Activated CD4-positive, alpha-beta T cell treated with anti-CD3 and anti-CD28 coated beads for 24 hours (primary cell): ENCODE results near the gene PLEKHG7.

ENCODE experiments used
- DNase-seq, 2 donors: peaks; one replicate each; pipeline ENCODE4 v3.0.0-alpha.2; 2020; ENCODE audit warnings: low read depth in 2 of 2

Gene PLEKHG7

DNA sequence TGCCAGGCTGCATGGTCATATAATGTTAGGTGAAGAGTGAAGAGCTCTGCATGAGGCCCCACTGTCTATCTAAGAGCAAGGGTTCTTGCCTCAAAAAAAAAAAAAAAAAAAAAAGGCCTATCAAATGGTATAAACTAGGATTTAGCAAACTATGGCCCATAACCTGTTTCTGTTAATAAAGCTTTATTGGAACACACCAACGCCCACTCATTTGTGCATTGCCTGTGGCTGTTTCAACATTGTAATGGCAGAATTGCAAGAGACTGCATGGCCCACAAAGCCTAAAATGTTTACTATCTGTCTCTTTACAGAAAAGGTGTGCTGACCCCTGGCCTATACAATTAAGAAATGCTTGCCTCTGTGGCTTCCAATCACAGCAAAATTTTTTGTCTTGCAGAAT, 12.8 kb downstream of the PLEKHG7 start:
- no peak for DNase-seq

DNA sequence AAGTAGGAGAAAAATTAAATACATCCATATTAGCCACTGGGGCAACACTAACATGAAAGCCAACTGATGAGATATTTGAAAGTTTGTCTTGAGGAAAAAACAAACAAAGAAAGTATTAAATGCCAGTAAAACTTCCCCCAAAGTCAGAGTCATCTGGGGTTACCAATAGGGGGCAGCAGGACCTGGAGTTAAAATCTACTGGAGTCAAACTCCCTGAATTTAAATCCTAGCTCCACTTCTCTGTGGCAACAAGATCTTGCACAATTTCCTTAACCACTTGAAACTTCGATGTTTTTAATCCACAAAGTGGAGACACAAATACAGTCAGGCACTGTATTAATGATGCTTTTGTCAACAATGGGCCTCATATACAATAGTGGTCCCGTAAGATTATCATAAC, 14.4 kb downstream of the PLEKHG7 start:
- no peak for DNase-seq

DNA sequence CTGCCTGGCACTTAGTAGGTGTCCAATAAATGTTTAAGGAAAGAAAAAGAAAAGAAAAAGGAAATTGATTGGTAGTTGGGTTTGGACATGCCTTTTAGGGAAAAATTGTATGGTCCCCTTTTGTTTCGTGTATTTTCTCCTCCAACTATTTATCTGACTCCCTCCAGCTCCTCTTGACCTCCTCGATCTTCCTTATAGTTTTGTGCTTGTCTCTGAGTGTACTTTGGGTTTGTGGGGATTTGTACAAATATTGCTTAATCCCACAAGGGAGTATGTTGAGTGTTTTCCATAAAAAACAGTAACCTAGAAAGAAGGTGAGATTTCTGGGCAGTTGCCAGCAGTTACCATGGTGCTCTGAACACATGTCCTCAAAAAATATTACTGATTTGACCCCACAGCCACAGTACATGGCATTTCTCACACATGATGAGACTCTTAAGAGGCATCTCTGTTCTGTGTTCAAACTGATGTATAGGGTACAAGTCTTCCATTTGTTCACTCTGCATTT, 15.7 kb downstream of the PLEKHG7 start:
- no peak for DNase-seq

DNA sequence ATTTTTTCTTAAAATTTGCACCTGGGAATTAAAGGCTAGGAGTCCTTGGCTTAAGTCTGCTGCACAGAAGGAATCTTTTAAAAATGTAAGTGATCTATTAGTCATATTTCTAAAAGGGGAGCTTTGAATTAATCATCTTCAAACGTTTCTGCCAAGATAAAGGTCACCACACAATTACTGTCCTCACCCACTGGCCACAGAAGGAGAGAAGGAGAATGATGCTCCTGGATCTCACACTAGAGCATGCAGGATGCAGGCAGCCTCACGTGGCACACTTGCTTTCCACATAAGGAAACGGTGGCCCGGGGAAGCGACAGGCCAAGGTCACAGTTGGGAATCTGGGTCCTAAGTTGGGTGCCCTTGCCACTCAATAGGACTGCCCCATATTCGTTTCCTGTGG, 16.9 kb downstream of the PLEKHG7 start:
- DNase-seq = no peak

DNA sequence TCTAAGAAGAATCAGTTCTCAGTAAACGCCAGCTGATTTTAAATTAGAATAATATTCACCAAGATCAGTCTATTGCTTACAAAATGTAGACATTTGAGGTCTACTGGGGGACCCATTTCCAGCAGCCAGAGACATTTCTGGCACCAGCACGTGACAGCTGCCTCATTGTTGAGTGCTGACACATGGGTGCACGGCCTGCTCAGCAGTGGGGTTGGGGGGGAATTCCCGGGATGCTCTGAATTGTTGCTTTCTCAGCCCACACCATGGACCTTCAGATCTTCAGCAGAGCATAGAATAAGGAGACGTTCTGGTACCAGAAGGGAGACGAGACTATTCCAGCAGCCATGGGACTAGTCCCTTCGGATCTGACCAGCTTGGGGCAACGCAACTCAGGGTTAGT, 18.3 kb downstream of the PLEKHG7 start:
- no peak for DNase-seq

DNA sequence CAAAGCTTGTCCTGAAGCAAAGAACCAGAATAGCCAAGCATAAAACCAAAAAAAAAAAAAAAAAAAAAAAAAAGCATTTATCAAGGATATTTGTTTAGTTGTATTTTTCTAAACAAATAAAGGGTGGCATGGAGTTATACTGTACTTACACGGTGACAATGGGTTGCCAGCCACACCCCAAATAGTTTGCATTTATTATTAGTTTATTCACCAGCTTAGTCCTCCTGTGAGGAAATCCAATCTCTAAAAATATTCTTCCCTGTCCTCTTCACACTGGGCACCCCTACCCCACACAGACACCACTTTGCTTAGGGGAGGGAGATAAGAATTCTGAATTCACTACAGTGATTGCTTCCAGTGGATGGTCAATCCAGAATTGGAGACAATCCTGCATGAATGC, 18.9 kb downstream of the PLEKHG7 start:
- no peak for DNase-seq

DNA sequence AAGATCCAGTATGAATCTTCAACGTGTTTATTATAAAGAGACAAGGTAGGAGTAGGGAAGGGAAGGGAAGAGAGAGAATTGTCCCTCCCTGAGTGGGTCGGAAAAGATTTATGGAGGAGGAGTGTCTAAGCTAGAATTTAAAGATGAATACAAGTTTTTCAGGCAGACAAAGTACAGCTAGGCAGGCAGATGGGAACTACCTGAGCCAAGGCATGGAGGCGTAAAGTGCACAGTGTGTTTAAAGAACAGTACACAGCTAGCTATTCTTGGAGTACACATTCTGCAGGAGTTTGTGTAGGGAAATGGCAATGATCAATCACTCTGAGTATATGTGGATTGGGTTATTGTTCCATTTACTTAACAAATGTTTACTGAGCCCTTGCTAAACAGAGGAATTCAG, 20.1 kb downstream of the PLEKHG7 start:
- DNase-seq = no peak

DNA sequence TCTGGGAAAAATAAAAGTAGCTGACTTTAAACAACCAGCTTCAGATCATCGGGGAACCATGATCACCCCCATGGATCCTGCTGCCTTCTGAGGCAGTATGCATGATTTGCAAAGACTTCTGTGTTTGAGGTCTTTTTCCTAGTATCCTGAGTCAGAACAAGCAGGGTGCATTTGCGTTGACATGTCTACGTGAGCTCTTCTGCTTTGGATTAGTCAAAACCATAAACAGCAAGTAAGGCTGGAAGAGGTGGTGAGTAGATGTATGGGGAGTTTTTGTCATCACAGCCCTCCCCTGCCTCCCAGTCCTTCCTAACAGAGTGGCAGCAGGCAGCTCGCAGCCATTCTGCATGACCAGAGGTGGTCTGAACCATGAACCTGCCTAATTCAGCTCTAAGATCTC, 24.1 kb downstream of the PLEKHG7 start:
- no peak for DNase-seq

DNA sequence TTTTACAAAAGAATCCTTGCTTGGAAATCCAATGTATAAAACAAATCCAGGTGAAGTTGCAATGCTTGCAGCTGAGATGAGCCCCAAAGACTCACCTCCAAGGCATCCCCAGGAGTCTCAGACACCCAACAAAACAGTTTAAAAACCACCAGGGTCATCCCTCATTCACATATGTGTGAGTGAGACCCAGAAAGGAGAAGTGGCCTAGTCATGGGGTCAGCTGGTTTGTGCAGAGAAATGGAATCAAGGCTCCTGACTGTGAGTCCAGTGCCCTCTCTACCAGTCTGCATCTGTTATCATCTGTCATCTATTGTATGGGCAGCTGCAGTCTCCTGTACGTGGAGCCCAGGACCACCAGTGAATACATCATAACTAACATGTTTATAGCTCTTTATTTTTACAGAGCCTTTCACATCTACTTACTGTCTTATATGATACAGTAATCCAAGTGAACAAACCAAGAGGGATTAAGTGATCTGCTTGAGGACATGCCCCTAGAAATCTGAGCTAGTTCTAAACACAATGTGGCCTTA, 27.1 kb downstream of the PLEKHG7 start:
- no peak for DNase-seq

DNA sequence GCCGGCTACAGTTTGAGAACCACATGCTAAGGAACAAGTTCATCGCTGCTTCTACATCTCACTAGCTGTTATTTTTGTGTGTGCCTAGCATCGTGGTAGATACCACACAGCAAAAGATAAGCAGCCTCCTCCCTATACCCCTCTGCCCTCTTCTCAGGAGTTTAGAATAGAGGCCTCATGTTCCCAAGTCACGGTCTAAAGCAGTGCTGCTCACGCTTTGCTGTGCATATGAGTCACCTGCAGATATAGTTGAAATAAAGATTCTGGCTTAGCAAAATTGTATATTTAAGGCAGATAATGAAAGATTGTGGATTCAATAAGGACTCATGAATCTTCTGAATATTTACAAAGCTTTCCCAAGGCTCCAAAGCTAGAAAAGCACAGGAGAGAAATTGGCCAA, 28.0 kb downstream of the PLEKHG7 start:
- no peak for DNase-seq

DNA sequence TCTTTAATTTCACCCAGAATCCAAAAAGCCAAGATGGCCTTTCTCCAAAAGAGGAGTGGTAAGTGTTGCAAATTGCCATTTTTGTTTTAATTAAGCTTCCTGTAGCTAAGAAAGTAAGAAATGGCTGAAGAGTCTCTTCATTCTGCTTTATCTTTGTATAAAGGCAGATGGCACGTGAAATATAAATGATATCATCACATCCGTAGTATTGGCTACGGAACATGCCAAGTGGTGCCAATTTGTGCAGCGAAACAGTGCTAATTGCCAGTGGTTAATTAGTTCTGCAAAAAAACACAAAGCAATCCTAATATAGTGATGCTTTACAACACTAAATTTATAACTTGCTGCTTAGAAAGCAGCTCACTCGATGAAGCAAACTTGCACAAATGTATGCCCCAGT, 29.4 kb downstream of the PLEKHG7 start:
- DNase-seq = no peak

DNA sequence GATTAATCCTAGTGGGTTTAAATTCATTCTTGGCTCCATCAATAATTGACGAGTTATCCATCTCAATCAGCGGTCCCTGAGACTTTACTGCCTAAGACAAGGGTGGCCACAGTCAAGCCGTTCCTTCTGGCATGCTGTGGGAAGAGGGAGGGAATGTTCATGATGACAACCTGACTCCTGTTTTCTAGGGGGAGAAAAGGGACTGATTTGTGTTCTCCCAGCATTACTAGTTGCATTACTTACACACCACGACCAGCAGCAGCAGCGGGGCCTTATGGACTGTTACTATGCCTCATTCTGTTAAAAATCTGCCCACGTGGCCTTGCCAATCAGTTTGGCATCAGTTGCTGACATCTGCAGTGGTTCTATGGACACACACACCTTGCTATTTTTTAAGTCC, 29.9 kb downstream of the PLEKHG7 start:
- DNase-seq = no peak

DNA sequence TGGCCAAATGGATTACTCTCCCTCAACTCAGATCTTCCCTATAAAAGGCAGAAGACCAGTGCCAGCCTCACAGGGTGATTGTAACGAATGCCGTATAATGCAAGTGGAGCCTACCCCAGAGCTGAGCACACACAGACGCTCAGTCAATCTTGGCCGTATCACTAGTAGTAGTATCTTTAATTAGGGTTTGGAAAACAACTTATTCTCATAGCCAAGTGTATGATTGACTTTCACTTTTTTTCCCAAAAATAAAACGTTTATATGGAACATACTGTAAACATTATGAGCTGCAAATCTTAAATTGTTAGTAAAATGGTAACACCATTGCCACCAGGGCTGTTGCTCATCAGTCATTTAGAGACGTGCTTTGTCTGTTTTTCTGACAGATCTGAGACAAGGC, 30.4 kb downstream of the PLEKHG7 start:
- DNase-seq = no peak

DNA sequence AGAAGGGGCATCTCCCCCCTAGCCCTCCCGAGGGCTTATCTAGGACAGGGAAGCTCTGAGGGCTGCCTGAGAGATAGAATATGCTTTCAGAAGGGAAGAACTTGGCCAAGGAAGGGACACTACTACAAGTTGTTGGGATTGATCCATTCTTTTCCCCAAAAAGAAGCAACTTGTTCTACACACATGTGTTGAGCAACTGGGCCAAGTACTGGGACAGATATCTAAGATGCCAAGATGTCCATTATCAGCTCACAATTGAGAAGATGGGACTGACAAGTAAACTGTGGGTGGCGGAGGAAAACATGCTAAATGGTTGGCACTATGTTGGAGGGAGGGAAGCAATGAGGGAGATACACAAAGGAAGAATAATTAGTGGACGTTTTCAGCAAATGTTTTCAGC, 30.9 kb downstream of the PLEKHG7 start:
- DNase-seq = no peak

DNA sequence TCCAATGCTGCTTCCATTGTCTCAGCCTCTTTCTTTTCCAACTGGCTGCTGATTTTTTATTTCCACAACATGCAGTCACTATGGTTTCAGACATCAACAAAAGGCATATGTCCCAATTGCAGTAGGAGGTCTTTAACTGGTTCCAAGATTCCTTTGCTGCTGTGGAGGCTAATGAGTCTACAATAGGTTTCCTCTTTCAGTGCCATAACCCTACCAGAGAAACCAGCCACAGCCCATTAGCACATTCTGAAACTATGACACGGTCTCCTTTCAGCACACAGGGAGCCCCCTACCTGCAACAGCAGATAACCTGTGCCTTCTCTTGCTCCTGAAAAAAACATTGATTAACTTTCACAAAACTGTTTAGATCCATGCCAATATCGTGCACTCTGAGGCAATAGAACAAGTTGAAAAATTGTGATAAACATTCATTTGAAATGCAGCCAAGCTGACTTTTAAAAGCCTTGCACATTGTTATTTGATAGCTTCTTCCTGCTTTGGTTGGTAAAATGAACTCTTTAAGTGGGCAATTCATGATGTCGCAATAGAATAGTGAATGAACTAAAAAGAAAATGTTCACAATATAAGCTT, 32.4 kb downstream of the PLEKHG7 start:
- DNase-seq = no peak

DNA sequence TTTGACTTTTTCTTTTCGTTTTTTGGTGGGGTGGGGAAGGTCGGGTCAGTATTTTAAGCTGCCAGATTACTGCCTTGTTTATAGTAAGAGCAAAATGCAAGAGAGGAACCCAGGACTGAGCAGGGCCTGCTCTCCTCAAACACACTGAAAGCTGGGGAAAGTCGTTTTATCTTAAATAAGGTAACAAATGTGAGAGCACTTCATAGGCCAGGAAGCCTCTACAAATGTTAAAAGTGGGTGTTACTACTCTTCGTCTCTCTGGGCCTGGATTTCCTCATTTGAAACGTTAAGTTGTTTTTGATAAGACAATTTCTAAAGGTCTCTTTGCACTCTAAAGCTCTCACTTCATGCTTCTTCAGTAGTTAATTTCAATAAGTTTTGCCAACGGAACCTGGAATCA, 33.8 kb downstream of the PLEKHG7 start:
- no peak for DNase-seq

DNA sequence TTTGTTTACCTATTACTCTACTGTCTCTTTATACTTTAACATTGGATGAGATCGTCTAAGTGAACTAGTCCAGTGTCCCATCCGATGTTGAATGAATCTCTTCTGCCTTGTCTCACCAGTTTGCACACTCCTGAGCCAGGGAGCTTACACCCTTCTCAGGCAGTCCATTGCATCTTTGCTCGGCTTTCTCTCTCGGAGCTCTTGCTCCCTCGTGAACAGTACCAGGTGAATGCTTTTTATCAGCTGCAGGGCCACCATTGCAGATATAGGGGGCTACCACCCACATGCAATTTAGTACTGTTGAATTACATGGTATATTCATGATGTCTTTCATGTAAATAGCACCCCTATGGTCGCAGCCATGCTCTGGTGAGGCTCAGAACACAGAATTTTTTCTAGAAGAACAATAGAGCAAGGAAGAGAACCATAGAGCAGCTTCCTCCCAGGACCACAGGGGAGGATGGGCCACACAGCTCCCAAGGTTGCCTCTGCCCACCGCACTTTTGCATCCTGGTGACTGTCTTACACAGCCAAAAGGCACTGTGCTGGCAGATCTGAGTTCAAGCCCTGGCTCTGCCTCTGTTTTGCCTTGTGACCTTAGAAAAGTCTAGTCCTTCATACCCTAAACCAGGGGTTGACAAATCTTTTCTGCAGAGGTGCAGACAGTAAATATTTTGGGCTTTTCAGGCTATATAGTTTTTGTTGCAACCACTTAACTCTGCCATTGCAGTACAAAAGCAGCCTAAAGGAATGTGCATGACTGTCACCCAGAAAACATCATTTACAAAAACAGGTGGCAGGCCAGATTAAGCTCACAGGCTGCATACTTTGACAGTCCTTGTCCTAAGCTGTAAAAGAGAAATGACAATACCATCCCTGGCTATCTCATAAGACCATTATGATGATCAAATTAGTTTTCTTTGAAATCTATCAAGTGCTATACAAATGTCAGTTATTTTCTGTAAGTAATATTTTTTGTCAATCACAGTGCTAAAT, 35.4 kb downstream of the PLEKHG7 start:
- DNase-seq = no peak

DNA sequence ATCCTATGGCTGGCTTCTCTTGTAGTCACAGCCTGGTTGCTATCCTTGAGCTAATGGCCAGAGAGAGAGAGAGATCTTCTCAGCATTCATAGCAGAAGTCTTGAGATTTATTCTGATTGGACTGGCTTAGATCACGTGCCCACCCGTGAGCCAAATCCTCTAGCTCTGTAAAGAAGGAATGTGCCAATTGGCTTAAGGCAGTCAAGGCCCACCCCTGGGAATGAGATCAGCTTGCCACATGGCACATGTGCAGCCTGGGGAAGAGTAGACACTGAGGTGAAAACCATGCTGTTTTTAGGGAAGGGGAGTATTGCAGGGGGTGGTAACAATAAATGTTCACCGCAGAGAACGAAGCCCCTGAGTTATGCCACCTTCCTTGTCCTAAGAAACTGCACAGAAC, 36.3 kb downstream of the PLEKHG7 start:
- no peak for DNase-seq

DNA sequence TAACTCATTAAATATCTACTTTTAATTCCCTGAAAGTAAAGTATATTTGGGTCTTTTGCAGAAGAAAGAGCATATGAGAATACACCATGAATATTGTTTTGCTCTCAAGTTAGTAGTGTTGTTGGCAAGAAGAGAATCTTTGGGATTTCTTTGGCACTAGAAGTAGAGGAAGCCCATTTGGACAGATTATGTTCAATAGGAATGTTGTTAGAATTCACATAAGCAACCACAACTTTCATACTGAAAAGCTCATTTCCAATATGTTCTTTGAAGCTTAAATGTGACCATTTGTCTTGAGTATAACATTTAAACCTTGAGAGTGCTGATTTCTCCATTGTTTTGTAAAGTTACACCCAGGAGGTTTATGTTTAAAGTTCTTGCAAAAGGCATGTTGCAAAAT, 37.6 kb downstream of the PLEKHG7 start:
- DNase-seq = no peak

DNA sequence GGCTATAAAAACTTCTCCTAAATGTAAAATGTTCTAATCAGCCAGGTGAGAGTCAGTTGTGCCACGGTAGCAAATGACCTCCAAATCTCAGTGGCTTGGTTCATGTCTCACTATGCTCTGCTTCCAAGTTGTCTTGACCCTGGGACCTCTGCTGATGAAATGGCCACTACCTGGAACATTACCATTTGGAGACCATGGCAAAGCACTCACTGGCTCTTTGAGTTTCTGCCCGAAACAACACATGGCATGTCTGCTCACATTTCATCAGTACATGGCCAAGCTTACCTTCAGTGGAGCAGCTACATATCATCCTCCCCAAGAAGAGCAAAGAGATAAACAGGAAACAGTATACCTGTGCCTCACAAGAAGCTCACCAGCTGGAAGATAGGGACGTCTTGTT, 40.2 kb downstream of the PLEKHG7 start:
- DNase-seq = no peak

DNA sequence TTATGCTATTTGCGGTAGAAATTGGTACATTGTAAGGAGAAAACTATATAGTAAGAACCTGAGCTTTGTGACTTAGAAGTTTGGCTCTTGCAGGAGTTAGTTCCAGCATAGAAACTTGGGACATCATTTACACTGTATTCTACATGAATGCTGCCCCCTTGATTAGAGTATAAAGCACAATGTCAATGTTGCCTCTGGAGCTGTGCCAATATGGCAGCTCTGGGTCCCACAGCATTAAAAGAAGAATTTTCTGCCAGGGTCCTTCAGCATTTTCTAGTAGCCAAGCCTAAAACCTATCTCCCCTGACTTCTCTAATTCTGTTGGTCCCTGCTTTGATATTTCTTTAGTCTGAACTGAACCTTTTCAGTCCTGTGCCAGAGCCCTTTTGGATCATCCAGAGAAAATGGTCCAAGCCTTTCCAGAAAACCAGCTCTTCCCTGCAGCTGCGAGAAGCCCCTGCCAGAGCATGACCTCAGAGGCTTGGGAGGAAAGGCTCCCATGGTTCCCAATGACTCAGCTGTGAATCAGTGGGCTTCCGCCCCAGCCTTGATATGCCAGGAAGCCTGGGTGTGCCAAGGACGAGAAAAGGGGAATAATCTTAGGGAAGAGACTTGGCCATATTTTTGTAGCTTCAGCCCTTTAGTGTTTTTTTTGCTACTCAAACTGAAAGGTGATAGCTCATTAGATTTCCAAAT, 43.2 kb downstream of the PLEKHG7 start:
- DNase-seq = no peak

DNA sequence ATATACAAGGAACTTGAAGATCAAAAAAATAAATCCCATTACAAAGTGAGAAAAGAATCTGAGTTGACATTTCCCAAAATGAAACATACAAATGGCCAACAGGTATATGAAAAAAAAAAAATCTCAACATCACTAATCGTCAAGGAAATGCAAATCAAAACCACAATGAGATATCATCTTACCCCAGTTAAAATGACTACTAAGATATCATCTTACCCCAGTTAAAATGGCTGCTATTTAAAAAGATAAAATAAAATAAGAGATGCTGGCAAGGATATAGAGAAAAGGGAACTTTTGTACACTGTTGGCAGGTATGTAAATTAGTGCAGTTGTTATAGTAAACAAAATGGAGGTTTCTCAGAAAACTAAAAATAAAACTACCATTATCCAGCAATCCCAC, 44.4 kb downstream of the PLEKHG7 start:
- DNase-seq = no peak
